Gastroesophageal sphincter (tissue), 3 donors: ENCODE results near the gene SLC7A7.

Experiments used
- CTCF ChIP-seq, 4 experiments: fragments of 200-600 bp in 2 of 4; fragments of 450-650 bp in 2 of 4; sonication (generic) in 1 of 4; IDR thresholded peaks; one replicate each; pipeline ENCODE4 v1.5.1; 2017 to 2019; ENCODE audit warnings: antibody characterized with exemption in 4 of 4, mild to moderate bottlenecking in 2 of 4, moderate library complexity in 2 of 4
- POLR2AphosphoS5 ChIP-seq: sonication (generic); formaldehyde crosslinking; IDR thresholded peaks from one replicate; pipeline ENCODE4 v1.6.1; 2017; ENCODE audit warnings: antibody characterized with exemption

GRCh38 chr14:22801716-22802115 lies 13.5 kb downstream of the SLC7A7 start:
- TF ChIP-seq CTCF (IDR thresholded peaks at IDR 0.05) (no peak), POLR2AphosphoS5 (no peak)
